ENCODE results near the gene CDC123.

- TF ChIP-seq CTCF (IDR thresholded peaks at IDR 0.05; ENCODE audit: insufficient read depth, low read depth, low read length), result no peak
- no peak for TF ChIP-seq EZH2 (IDR thresholded peaks at IDR 0.05; ENCODE audit: insufficient read depth, low read length)
Observed at GRCh38 chr10:12271210-12271540, 75.2 kb downstream of the CDC123 start.

Measured in astrocyte (in vitro differentiated cells and primary cell).